ENCODE data around the gene TYK2. TPM values are rescaled to one million over a fixed set of nuclear protein-coding genes. Genes with fewer than 3 reads are reported as not detected.
"Not testable (repeated sequence)": the region's sequence is repeated elsewhere in the genome, so short reads cannot be mapped to it uniquely, and the experiment has no call there.

Gene TYK2
- total RNA-seq, 1 experiment from 2014 or later = 124 TPM

GRCh38 chr19:10361569-10362011, 18.8 kb downstream of the TYK2 start:
- DNase-seq = no peak
- Histone ChIP-seq H3K9me3 (no peaks in the 10 kb centered on the region), H3K27me3 (no peaks in the 10 kb centered on the region), H3K4me3 (no peak overlapping the region), H3K36me3 (peaks cover 80% of the 10 kb centered on the region)

- Histone ChIP-seq H3K27me3 (no peaks in the 10 kb centered on the region), H3K4me3 (no peak overlapping the region), H3K36me3 (peaks cover 77% of the 10 kb centered on the region), H3K9me3 (no peaks in the 10 kb centered on the region)
- no peak for DNase-seq
Observed at GRCh38 chr19:10356431-10356830, 23.9 kb downstream of the TYK2 start.

DNA sequence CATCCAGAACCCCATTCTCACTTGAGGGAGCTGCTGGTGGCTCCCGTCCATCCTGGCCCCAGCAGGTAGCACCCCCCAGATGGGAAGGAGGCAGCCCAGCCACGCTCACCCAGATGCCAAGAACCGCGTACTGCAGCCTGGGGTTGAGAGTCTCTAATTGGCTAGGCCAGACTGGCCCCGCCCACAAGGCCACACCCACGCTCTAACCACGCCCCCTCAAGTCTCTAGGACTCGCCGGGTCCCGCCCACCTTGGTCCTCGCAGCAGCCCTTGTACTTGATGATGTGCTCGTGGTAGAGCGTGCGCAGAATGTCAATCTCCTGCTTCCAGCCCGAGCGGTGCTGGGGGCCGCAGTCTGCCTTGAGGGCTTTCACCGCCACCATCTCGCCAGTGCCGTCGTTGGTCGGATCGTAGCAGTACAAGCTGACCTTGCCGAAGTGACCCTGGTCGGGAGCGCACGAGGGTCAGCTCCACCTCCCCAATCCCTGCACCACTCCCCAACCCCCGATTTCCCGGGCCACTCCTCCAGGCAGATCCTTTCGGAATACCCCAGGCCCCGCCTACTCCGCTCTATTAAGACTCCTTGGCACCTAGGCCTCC, 26.5 kb downstream of the TYK2 start:
- Histone ChIP-seq H3K36me3 (peaks cover 81% of the 10 kb centered on the region), H3K4me3 (no peak overlapping the region), H3K9me3 (no peaks in the 10 kb centered on the region), H3K27me3 (no peaks in the 10 kb centered on the region)
- DNase-seq = peak; percentile 46

GRCh38 chr19:10352764-10353671, 27.4 kb downstream of the TYK2 start:
- Histone ChIP-seq H3K27me3 (no peaks in the 10 kb centered on the region), H3K36me3 (peaks cover 78% of the 10 kb centered on the region), H3K4me3 (no peak overlapping the region), H3K9me3 (no peaks in the 10 kb centered on the region)
- DNase-seq = no peak

- H3K4me3 ChIP-seq = no peak overlapping the region
- DNase-seq = no peak
- no peaks in the 10 kb centered on the region for H3K27me3 ChIP-seq
- no peaks in the 10 kb centered on the region for H3K9me3 ChIP-seq
- H3K36me3 ChIP-seq = peaks cover 23% of the 10 kb centered on the region
Observed at GRCh38 chr19:10346509-10346908, 33.9 kb downstream of the TYK2 start.

- DNase-seq = peak; percentile 58
- H3K4me3 ChIP-seq = no peak overlapping the region
- H3K27me3 ChIP-seq = no peaks in the 10 kb centered on the region
- H3K9me3 ChIP-seq = no peaks in the 10 kb centered on the region
- H3K36me3 ChIP-seq = peaks cover 6% of the 10 kb centered on the region; the same call in 1 of the 2 replicates
Observed at GRCh38 chr19:10344780-10345179, 35.6 kb downstream of the TYK2 start.

DNA sequence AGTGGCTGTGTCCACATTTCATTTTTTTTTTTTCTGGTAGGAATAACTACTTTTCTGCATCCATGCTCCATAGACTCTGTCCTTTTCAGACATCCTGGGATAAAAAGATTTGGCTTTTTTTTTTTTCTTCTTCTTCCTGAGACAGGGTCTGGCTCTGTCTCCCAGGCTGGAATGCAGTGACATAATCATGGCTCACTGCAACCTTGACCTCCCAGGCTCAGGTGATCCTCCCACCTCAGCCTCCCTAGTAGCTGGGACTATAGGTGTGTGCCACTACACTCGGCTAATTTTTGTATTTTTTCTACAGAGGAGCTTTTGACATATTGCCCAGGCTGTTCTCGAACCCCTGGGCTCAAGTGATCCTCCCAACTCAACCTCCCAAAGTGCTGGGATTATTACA, 36.9 kb downstream of the TYK2 start:
- H3K27me3 ChIP-seq = no peaks in the 10 kb centered on the region
- H3K4me3 ChIP-seq = no peak overlapping the region
- no peak for DNase-seq
- H3K36me3 ChIP-seq = no peaks in the 10 kb centered on the region
- no peaks in the 10 kb centered on the region for H3K9me3 ChIP-seq

GRCh38 chr19:10339977-10340376, 40.4 kb downstream of the TYK2 start:
- H3K9me3 ChIP-seq = 0 out of 2 replicates have a peak, but pooled peaks cover 2% of the 10 kb centered on the region
- H3K36me3 ChIP-seq = no peaks in the 10 kb centered on the region
- no peak overlapping the region for H3K4me3 ChIP-seq
- no peak for DNase-seq
- no peaks in the 10 kb centered on the region for H3K27me3 ChIP-seq

GRCh38 chr19:10339380-10339960, 40.9 kb downstream of the TYK2 start, which contains the start of gene ICAM3:
TSS of gene ICAM3 (minus strand) at chr19:10339624. CDS start at chr19:10339614, 10 bp downstream.
- H3K36me3 ChIP-seq = no peaks in the 10 kb centered on the region
- no peak within 1 kb of the TSS for H3K4me3 ChIP-seq
- H3K27me3 ChIP-seq = no peaks in the 10 kb centered on the region
- no peak for DNase-seq
- 0 out of 2 replicates have a peak, but pooled peaks cover 2% of the 10 kb centered on the region for H3K9me3 ChIP-seq

DNA sequence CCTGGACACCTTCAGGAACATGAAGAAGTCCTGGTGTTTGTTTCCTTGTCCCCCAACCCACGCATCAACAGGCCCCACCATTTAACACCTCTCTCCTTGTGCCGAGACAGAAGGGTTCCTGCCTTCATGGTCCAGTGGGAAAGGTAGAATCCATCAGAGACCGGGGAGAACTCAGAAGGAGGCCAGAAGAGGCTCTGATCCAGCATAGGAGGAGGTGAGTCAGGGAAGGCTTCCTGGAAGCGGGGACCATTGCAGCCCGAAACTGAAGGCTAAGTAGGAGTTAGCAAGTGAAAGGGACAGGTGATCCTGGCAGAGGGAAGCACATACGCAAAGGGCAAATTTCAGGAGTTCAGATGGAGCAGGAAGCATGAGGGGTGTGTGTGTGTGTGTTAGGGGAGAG, 41.4 kb downstream of the TYK2 start:
- H3K36me3 ChIP-seq = no peaks in the 10 kb centered on the region
- no peak for DNase-seq
- no peaks in the 10 kb centered on the region for H3K27me3 ChIP-seq
- no peak overlapping the region for H3K4me3 ChIP-seq
- 0 out of 2 replicates have a peak, but pooled peaks cover 2% of the 10 kb centered on the region for H3K9me3 ChIP-seq

DNA sequence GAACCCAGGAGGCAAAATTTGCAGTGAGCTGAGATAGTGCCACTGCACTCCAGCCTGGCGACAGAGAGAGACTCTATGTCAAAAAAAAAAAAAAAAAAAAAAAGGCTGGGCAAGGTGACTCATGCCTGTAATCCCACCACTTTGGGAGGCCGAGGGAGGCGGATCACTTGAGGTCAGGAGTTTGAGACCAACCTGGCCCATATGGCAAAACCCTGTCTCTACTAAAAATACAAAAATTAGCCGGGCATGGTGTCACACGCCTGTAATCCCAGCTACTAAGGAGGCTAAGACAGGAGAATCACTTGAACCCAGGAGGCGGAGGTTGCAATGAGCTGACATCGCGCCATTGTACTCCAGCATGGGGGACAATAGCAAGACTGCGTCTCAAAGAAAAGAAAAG, 43.6 kb downstream of the TYK2 start:
- not testable (repeated sequence) for H3K27me3 ChIP-seq, H3K9me3 ChIP-seq, DNase-seq, H3K4me3 ChIP-seq
- H3K36me3 ChIP-seq = peaks cover 10% of the 10 kb centered on the region

DNA sequence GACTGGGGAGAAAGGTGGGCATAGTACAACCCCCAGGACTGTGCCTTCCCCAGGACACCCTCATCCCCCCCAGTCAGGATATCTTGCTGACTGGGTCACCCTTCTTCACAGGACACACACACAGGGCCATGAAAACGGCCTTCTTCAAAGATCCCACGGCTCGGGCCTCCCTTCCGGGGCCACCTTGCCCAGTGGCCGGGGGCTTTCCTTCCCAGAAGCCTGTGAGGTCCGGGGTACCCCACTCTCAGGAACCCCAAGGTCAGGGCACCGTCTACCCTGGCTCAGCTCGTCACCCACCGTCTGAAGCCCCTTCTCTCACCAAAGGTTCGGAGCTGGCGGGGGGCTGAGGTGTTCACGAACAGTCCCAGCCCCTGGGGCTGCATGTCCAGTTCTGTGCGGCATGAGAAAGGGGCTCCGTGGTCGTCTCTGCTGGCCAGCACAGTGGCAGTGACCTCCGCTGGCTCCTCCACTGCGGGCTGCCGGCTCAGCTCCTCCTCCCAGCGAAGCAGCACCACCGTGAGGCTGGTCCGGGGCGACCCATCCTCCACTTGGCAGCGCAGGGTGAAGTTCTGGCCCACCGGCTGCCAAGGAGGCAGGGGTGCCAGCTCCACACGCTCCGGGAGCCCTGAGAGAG, 44.9 kb downstream of the TYK2 start:
- Histone ChIP-seq H3K27me3 (no peaks in the 10 kb centered on the region), H3K4me3 (peak overlapping the region; percentile 80), H3K36me3 (peaks cover 17% of the 10 kb centered on the region), H3K9me3 (0 out of 2 replicates have a peak, but pooled peaks cover 2% of the 10 kb centered on the region)
- DNase-seq = no peak

GRCh38 chr19:10334588-10335351, 45.6 kb downstream of the TYK2 start:
- no peaks in the 10 kb centered on the region for H3K27me3 ChIP-seq
- peak; percentile 99 for DNase-seq
- H3K36me3 ChIP-seq = peaks cover 24% of the 10 kb centered on the region
- H3K4me3 ChIP-seq = peak overlapping the region; percentile 80
- 0 out of 2 replicates have a peak, but pooled peaks cover 2% of the 10 kb centered on the region for H3K9me3 ChIP-seq

GRCh38 chr19:10333758-10334587, 46.4 kb downstream of the TYK2 start:
- no peak for DNase-seq
- Histone ChIP-seq H3K4me3 (peak overlapping the region; percentile 80), H3K36me3 (peaks cover 32% of the 10 kb centered on the region), H3K27me3 (no peaks in the 10 kb centered on the region), H3K9me3 (0 out of 2 replicates have a peak, but pooled peaks cover 2% of the 10 kb centered on the region)
